Body of pancreas (tissue), 4 donors: ENCODE data around the gene USP49. TPM values are rescaled to one million over a fixed set of nuclear protein-coding genes. Genes with fewer than 3 reads are reported as not detected.

Experiments used
- ATAC-seq: fragments of 150-250 bp; one replicate; pipeline ENCODE4 v1.9.1; 2016
- DNase-seq, 4 donors: peaks; one replicate each; pipeline ENCODE4 v3.0.0-alpha.2; 2019
- H3K27ac ChIP-seq, 4 donors: fragments of 200-600 bp; sonication (generic); 1 replicate in 3 of 4; 2 replicates in 1 of 4; pipeline versions ENCODE4 v1.5.1 to v1.6.1; 2016 to 2019; ENCODE audit warnings: mild to moderate bottlenecking in 1 of 4, mixed read lengths in 1 of 4, moderate library complexity in 1 of 4
- H3K27me3 ChIP-seq, 2 donors: fragments of 200-600 bp; sonication (generic); one replicate each; pipeline ENCODE4 v1.6.0; 2016; ENCODE audit warnings: mild to moderate bottlenecking in 1 of 2
- H3K36me3 ChIP-seq, 2 donors: fragments of 200-600 bp; sonication (generic); replicated peaks in 1 of 2; 2 replicates each; pipeline ENCODE4 v1.5.1; 2016; ENCODE audit warnings: low read depth in 2 of 2; ENCODE audit not compliant: insufficient read depth in 1 of 2
- H3K4me1 ChIP-seq: fragments of 200-600 bp; sonication (generic); one replicate; pipeline ENCODE4 v1.6.0; 2016
- H3K4me3 ChIP-seq, 2 donors: fragments of 200-600 bp; sonication (generic); 1 replicate in 1 of 2; 2 replicates in 1 of 2; pipeline ENCODE4 v1.5.1; 2016 to 2019
- H3K9me3 ChIP-seq, 3 donors: fragments of 200-600 bp; sonication (generic); 1 replicate in 2 of 3; 2 replicates in 1 of 3; pipeline ENCODE4 v1.5.1; 2016
- POLR2A ChIP-seq, 3 donors: fragments of 450-650 bp; IDR thresholded peaks; one replicate each; pipeline ENCODE4 v1.6.1; 2016; ENCODE audit warnings: antibody characterized with exemption in 3 of 3, mild to moderate bottlenecking in 2 of 3
- WGBS, 2 donors: methylation state at CpG; one replicate each; pipeline ENCODE4 v1.1.5; 2017; 5-methylcytosine and 5-hydroxymethylcytosine counted together
- intact Hi-C: fragments of 100-400 bp; cut with DNase I; formaldehyde crosslinking; loops from one replicate; pipeline ENCODE4 v1.15.1; 2023
- total RNA-seq, 2 donors: library from RNA; depleted of rRNA; stranded (reverse); fragments of >200 nt; gene quantifications; one replicate each; pipeline ENCODE4 v1.1.0, GENCODE V29; 2016
- TF ChIP-seq, protein P1 (sequence below), 7 experiments: fragments of 450-650 bp in 4 of 7; fragments of 200-600 bp in 3 of 7; sonication (generic) in 3 of 7; IDR thresholded peaks; one replicate each; pipeline ENCODE4 v1.5.1; 2016 to 2019; ENCODE audit warnings: antibody characterized with exemption in 7 of 7

USP49 gene
- total RNA-seq, 2 donors from 2014 or later = 3.3 to 5.2 TPM

DNA sequence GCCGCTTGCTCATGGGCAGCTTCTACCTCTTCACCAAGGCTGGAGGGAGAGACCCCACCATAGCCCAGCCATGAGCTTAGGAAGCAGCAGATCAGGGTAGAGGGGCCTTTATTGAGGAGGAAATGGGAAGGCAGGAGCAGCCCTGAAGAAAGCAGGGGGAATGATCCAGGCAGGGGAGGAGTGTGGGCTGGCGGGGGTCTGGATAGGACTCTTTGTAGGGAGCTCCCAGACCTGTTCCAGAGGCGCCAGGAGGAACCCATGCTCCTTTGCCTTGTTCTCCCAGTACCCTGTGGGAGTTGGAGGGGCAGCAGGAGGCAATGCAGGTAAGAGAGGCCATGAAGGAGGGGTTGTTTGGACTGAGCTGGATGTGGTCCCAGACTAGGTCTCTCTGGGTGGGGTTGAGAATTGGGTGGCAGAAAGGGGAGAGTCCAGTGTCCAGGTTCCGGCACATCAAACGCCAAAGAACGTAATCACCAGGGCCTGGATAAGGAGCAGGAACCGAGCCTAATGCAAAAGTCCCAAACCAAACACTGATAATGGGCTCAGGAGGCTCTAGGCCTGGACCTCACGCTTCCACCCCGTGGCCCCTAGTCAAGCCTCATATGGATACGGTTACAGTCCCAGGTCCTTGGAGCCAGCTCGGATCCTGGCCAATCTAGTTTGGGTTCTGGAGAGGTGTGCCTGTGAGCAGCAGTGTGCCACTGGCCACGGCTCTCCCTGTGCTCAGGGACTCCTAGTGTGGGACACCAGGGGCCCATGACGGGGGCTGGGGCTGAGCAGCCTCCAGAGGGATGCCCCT lies 135.9 kb downstream of the USP49 start:
- Histone ChIP-seq H3K4me3 (no peak overlapping the region), H3K27ac (no peak overlapping the region), H3K27me3 (no peaks in the 10 kb centered on the region), H3K36me3 (no peaks in the 10 kb centered on the region), H3K4me1 (no peaks in the 10 kb centered on the region), H3K9me3 (no peaks in the 10 kb centered on the region)
- intact Hi-C loops = no loop called here
- no peak for DNase-seq
- TF ChIP-seq POLR2A (IDR thresholded peaks at IDR 0.05) = no peak
- TF ChIP-seq, protein P1, sequence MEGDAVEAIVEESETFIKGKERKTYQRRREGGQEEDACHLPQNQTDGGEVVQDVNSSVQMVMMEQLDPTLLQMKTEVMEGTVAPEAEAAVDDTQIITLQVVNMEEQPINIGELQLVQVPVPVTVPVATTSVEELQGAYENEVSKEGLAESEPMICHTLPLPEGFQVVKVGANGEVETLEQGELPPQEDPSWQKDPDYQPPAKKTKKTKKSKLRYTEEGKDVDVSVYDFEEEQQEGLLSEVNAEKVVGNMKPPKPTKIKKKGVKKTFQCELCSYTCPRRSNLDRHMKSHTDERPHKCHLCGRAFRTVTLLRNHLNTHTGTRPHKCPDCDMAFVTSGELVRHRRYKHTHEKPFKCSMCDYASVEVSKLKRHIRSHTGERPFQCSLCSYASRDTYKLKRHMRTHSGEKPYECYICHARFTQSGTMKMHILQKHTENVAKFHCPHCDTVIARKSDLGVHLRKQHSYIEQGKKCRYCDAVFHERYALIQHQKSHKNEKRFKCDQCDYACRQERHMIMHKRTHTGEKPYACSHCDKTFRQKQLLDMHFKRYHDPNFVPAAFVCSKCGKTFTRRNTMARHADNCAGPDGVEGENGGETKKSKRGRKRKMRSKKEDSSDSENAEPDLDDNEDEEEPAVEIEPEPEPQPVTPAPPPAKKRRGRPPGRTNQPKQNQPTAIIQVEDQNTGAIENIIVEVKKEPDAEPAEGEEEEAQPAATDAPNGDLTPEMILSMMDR (IDR thresholded peaks at IDR 0.05) = no peak
- WGBS, 2 donors = 78 to 82% methylated on average over 10 to 13 of the region's 13 CpGs
- ATAC-seq = no peak

DNA sequence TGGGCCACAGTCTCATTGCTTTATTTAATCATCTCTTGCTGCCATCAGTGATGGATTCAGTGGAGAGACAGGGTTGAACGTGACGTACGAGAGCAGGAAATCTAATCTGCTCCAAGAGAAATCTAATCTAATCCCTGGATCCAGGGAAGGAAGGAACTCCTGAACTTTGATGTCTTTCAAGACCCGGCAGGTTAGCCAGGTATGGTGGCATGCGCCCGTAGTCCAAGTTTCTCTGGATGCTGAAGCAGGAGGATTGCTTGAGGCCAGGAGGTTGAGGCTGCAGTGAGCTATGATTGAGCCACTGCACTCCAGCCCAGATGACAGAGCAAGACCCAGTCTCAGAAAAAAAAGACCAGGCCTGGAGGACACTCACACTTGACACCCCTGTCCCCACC lies 136.5 kb downstream of the USP49 start:
- intact Hi-C loops = no loop called here
- TF ChIP-seq, protein P1 (IDR thresholded peaks at IDR 0.05) = no peak
- no peak for TF ChIP-seq POLR2A (IDR thresholded peaks at IDR 0.05)
- 75 to 80% methylated on average over 1 to 6 of the region's 6 CpGs for WGBS, 2 donors

DNA sequence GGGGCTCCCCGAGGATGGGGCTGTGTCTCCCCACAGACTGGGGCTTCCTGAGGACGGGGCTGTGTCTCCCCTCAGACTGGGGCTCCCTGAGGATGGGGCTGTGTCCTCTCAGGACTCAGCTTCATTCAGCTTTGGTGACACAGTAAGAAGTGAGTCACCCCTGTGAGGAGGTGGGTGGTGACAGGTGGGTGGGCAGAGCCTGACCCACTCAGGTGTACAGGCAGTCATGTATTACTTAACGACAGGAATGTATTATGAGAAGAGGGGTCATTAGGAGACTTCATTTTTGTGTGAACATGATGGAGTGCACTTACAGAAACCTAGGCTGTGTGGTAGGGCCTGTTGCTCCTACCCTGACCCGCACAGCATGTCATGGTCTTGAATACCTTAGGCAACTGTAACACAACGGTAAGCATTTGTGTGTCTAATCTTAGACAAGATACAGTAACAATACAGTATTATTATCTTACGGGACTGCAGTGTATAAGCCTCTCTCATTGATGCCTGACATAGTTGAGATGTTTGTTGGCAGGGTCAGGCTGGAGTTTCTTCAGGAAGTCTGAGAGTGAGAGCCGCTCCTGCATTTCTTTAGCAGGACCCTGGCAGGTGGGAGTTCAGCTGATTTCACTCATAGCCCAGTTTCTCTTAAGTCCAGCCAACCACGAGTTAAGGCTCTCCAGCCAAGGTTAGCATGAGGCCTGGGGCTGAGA lies 137.1 kb downstream of the USP49 start:
- 38 to 65% methylated on average over 3 to 8 of the region's 8 CpGs for WGBS, 2 donors
- intact Hi-C loops = no loop called here
- ATAC-seq = no peak

More for the DNA sequence above, 136.5 kb downstream of the USP49 start:
- ATAC-seq (no peak), DNase-seq (no peak)
- no peaks in the 10 kb centered on the region for H3K4me1 ChIP-seq
- H3K9me3 ChIP-seq = no peaks in the 10 kb centered on the region
- H3K27me3 ChIP-seq = no peaks in the 10 kb centered on the region
- H3K4me3 ChIP-seq = no peak overlapping the region
- H3K36me3 ChIP-seq = no peaks in the 10 kb centered on the region
- H3K27ac ChIP-seq = no peak overlapping the region

DNA sequence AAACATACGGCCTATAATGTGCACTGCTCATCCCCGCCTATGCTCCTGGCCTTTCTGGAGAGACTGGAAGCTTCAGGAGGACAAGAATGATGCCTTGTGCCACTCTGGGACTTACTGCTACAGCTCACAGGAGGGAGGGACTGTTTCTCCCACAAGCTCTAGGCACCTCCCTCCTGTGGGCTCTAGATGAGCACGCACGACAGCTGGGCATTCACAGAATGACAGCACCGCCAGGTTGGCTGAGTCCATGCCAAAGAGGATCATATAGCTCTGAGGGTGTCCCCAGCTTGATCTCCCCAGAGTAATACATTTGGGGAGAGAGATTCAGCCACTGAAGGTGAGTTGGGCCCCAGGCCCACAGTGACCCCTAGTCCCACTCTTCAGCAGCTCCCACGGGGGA lies 137.9 kb downstream of the USP49 start:
- no peak overlapping the region for H3K4me3 ChIP-seq
- ATAC-seq (no peak), DNase-seq (no peak)
- H3K4me1 ChIP-seq = no peaks in the 10 kb centered on the region
- H3K36me3 ChIP-seq = no peaks in the 10 kb centered on the region
- WGBS, 2 donors = 59 to 79% methylated on average over 4 to 6 of the region's 6 CpGs
- H3K27ac ChIP-seq = no peak overlapping the region
- H3K9me3 ChIP-seq = no peaks in the 10 kb centered on the region
- intact Hi-C loops = no loop called here
- H3K27me3 ChIP-seq = no peaks in the 10 kb centered on the region
- no peak for TF ChIP-seq POLR2A (IDR thresholded peaks at IDR 0.05)
- TF ChIP-seq, protein P1 (IDR thresholded peaks at IDR 0.05) = no peak

More for the DNA sequence above, 137.1 kb downstream of the USP49 start:
- H3K36me3 ChIP-seq = no peaks in the 10 kb centered on the region
- no peak overlapping the region for H3K27ac ChIP-seq
- no peaks in the 10 kb centered on the region for H3K9me3 ChIP-seq
- H3K27me3 ChIP-seq = no peaks in the 10 kb centered on the region
- no peak for TF ChIP-seq POLR2A (IDR thresholded peaks at IDR 0.05)
- TF ChIP-seq, protein P1 (IDR thresholded peaks at IDR 0.05) = no peak
- no peak overlapping the region for H3K4me3 ChIP-seq
- DNase-seq = no peak
- no peaks in the 10 kb centered on the region for H3K4me1 ChIP-seq
